MM.1S (cell line): ENCODE measurements around the gene KCNG2.

ENCODE experiments used
- CTCF ChIP-seq: fragments of 300-600 bp; sonication (generic); IDR thresholded peaks from 2 replicates; pipeline ENCODE4 v1.5.1; 2016; ENCODE audit warnings: antibody characterized with exemption, low read length, mixed read lengths
- EZH2phosphoT487 ChIP-seq: fragments of 300-600 bp; sonication (generic); IDR thresholded peaks from 2 replicates; pipeline ENCODE4 v1.6.1; 2018; ENCODE audit warnings: antibody characterized with exemption, low read length

DNA sequence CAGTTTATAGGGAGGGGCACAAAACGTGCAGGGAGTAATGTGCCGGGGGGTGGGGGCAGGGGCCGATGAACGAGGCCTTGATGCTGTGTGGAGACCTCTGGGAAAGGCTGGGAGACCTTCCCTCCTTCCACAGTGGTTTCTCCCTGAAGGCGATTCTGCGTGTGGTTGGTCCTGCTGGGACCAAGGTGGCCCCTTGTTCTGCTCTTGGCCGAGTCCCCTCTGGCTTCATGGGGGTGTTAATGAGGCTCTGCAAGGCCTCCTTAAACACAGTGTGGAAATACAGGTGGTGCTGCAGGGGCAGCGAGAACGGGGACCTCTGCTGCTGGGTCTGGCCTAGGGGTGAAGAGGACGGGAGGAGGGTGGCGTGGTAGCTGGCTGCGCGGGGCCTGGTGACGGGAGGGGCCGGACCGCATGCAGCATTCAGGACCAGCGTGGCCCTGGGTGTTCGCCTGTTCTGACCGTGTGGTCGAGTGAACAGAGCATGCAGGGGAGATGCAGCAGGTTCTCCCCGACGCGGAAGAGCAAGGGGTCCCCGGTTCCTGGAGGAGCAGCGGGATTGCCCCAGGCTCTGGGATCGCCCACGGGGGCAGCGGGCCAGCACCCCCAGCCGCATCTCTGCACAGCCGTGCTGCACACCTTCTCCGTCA is 42.1 kb upstream of the KCNG2 start:
- TF ChIP-seq CTCF: no peak
- no peak for TF ChIP-seq EZH2phosphoT487
